Retina (tissue), 1 donor: Measurements from ENCODE around the gene C22orf39.

Experiments used
- DNase-seq: peaks from one replicate; pipeline ENCODE4 v3.0.0-alpha.2; 2016

The C22orf39 gene

DNA sequence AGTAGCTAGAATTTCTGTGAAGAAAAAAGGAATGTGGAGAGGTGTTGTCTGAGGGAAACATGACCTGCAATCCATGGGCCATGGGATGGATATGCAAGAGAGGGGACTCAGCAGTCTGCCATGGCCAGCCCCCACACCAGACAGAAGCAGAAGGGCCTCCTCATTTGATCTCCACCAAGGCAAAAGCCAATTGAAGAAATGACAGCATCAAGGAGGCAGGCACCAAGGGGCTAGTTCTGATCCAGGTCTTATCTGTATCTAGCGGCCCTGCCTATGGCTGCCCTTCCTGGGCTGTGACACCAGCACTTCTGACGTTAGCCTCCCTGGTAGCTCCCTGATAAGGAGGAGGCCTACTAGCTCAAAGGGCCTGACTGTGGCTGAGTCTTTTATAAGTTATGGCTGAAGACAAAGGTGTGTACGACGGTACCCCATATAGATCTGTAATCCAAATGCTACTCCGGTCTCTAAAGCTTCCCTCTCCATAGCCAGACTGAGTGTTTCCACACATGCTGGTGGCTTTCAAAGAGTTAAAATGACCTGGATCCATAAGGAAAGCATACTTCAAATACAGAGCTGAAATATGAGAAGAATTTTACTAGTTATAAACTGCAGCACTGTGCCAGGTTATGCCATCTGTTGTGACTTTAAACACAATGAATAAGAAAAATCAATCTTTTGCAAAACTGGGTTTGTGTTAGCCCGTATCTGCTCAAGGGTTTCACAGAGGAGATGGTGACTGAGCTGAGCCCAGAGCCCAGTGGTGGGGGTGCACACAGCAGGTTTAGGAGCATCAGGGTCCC, 50.4 kb downstream of the C22orf39 start:
- no peak for DNase-seq

DNA sequence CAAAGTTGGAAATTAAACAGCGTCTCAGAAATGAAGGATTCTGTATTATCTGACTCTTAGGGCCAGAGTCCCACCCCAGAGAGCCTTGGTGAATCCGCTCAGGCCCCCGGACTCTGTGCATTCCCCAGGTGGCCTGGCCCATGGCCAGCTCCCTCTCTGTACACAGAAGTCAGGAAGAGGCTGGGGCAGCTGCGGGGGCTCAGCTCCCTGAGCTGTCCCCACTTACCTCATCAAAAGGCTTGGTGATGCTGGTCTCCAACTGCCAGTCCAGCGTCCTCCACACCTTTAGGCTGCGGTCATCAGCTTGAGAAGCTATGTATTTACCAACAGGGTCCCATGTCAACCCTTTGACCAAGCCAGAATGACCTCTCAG, 51.0 kb downstream of the C22orf39 start:
- no peak for DNase-seq

DNA sequence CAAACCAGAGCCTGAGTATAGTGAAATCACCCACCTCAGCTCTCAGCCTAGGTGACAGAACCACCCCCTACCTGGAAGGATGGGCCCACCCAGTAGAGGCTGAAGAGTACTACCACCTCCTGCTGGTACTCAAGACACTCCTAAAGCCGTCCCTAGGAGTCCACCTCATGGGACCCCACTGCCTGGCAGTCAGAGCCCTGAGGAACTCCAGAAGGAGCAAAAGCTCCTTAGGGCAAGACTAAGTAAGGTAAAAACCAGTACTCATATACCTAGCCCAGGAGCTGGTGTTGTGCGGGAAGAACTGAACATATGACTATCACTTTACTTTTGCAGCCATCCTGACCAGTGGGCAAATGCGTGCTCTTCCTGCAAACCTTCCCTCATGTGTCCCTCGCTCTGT, 52.2 kb downstream of the C22orf39 start:
- no peak for DNase-seq

DNA sequence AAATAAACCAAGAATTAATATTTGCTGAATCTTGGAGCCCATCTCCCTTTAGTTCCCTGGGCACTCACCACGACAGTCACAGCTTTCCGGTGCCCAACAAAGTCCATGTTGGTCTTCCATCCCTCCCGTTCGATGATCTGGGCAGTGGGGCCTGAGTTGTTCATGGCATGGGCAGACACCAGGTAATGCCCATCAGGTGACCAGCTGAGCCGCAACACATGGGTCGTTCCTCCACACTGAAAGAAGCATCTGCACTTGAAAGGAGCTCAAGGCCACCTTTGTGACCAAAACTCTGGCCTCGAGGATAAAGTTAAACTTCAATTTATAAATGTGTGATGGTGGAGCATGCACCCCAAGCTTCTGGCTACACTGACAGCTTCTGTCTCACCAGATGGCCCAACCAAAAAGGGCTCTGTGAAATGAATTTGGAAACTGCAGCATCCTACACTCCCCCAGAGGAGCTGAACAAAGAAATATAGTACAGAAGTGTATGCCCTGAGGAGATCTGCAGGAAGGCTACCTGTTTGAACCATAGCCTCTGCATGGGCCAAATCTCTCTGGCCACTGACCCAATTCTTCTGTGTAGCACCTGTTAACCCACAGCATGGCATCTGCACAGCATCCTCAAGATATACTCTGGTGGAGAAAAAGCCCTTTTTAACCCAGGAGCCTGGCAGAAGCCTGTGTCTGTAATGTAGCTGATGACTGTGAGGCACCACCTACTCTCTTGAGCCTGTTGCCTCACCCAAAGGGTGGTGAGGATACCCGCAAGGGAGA, 53.0 kb downstream of the C22orf39 start:
- no peak for DNase-seq

DNA sequence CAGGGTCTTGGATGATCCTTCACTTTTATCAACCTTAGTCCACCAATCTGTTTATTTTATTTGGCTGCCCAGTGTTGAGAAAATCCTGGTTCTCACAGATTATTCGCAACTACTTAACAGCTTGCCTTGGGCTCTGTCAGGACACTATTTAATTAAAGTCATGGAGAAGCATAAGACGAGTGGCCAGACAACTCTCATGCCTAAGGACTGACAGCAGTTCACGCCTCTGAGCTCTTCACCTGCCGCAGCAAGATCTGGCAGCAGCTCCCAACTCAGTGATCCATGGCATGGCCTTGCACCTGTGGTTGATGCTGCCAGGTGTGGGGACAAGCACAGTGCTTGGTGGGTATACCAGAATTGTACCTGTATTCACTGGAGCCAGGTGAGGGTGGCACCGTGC, 53.8 kb downstream of the C22orf39 start:
- no peak for DNase-seq
